ENCODE measurements around the gene TM4SF4. TPM values are rescaled to one million over a fixed set of nuclear protein-coding genes. Genes with fewer than 3 reads are reported as not detected.

Gene TM4SF4
- polyA plus RNA-seq, 3 donors = 2.1 to 3.6 (median 3.6) TPM

DNA sequence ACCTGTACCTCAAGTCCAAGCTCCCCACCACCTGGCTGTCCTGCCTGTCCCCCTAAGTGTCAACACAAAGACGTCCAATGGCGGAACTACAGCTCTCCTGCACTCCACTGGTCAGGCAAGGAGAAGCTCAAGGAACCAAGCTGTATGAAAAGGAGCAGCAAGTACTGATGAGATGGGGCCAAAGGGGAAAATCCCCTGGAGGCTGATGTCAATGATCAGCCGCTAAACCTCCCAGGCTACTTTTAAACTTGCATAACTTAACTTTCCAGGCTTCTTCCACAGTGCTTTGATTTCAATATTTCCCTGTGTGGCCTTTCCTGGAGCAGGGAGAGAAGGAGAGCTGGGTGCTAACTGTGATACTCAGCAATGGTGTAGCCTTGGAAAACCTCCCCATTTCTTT is 35.0 kb downstream of the TM4SF4 start:
- no peak for DNase-seq

DNA sequence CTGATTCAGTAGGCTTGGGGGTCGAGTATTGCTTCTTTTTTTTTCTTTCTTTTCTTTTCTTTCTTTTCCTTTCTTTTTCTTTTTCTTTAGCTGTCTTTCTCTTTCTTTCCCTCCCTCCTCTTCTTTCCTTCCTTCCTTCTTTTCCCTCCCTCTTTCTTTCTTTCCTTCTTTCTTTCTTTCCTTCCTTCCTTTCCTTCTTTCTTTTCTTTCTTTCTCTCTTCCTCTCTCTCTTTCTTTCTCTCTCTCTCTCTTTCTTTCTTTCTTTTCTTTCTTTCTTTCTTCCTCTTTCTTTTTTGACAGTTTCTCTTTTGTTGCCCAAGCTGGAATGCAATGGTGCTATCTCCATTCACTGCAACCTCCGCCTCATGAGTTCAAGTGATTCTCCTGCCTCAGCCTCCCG is 36.0 kb downstream of the TM4SF4 start:
- DNase-seq = no peak

DNA sequence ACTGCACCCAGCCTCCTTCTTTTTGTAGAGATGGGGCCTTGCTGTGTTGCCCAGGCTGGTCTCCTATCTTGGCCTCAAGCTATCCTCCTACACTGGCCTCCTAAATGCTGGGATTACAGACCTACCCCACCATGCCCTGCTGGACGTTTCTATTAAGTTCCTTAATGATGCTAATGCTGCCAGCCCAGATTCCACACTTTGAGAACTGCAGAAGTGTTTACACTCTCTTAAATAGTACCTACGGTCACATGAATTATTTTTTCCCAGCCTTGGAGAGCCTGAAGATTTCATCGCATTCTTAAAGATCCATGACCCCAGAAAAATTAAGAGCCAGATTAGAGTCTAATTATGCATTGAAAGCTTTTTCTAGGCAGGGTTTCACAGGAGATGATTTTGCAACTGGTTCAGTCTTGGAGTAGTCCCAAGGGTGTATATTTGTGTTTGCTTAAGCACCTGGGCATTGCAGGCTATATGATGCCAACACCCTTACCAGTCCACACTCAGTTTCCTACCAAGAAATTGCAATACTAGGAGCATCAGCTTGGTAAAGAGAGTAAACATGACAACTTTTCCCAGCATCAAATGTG is 36.6 kb downstream of the TM4SF4 start:
- DNase-seq = no peak

DNA sequence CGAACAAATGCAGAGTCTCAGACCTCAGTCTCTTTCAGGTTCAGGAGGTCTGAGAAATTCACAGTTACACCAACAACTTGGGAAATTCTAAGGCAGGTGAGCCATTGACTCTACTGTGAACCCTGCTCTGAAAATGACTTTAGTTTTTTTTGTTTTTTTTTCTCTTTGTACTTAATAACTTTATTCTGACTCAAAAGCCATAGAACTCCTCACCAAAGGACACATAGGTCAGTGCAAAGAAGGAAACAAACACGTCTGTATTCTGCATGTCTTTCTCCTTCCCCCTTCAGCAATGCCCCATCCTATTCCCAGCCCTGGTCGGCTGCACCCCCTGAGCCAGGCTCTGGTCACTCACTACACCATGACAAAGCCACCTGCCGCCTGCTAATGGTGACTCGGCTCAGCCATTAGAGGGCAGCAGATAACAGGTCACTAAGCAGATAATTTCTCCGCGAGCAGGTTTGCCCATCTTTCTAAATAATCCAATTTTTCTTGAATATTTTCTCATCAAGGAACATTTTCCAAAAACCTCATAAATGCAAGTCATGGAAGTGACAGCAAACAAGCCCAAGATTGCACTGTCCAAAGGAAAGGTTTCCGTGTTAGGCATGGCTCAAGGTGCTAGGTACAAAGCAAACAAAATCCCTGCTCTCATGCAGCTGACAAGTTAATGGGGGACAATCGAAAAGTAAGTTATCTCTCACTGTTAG is 37.7 kb downstream of the TM4SF4 start:
- peak; percentile 55 for DNase-seq

DNA sequence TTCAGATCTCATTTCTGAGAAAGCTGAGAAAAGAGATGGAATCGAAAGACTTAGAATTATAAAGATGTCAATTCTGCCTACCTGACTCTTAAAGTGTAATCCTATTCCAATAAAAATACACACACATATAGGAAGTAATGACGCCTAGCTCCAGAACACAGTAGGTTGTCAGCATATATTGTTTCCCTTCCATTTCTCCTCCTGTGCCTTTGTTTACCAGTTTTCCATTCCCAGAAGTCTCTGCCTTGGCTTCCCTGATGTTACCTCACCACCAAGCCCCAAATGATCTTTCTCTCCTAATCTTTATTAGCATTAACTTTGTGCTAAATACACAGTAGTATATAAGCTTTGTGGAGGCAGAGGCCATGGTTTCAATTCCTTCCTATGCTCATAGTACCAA is 40.0 kb downstream of the TM4SF4 start:
- DNase-seq = no peak

DNA sequence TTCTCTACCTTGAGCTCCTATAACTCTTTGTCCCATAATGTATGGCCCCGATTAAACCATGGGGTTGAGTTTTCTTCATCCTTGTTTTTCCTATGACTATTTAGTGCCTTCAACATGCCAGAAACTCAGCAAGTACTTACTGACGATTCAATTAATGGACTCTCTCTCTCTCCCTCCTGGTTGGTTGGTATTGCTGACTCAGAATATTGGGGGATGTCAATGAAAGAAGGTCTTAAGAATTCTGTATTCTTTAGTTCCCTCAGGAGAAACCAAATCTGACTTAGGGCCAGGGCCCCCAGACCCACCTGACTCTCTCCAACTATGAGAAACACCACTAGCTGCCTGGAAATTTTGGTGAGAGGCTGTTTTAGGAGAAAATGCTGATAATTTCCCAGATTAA is 40.8 kb downstream of the TM4SF4 start:
- DNase-seq = no peak

DNA sequence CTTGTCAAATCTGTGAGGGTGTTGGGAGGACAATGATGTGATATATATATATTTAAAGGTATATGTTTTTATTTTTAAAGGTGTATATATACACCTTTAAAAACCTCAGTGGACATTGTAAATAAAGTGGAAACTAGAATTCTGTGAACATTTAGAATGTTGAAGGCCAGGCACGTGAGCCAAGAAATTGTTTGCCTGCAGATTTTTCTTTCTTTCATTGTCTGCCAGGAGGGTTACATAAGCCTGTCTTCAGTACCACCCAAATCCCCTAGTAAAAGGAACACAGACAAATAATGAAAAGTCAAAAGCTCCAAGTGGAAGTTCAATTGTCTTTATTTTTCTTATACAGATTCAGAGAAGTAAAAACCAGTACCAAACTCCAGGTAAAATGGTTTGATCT is 42.4 kb downstream of the TM4SF4 start:
- DNase-seq = no peak

DNA sequence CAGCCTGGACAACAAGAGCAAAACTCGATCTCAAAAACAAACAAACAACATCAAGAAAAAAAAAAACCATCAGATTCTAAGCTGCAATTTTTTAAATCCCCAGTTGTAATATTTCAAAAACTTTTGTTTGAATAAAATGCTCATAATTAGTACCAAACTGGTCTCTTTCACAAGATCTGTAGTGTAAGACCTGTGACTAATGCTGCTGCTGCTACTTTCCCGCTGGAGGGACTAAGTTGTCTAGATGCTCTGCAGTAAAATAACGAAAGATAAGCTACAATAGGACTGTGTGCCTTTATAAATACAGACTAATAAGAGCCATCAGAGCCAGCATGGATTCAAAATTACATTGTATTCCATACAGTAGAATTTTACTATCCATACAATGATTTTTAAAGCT is 45.4 kb downstream of the TM4SF4 start:
- no peak for DNase-seq

DNA sequence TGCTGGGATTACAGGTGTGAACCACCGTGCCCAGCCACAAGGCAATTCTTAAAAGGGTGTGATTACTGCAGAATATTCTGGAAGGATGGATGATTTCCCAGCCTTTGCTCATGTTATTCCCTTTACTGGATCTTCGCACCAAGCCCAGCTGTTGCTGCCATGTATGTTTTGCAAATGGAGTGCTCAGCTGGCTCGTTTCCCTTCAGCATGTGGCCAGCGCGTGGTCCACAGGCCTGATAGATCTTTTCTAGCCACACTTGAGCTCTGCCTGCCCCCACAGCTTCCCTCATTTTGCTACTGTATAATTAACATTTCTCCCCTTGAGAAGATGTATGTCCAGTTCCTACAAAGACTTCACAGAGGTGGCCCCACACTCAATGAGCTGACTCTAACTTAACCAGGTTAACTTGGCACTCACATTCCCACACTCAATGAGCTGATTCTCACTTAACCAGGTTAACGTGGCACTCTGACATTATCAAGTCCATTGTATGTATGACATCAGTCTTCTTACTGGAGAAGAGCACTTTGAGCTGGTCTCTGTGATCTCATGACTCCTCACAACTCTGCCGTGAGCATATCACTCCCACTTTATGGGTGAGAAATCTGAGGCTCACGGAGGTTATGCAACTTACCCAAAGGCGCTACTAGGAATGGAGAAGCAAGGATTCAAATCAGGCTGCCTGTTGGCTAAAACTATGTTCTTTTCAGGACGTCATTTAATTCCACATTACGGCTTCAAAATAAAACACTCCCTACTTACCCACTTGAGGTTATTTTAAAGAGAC is 49.2 kb downstream of the TM4SF4 start:
- DNase-seq = no peak

DNA sequence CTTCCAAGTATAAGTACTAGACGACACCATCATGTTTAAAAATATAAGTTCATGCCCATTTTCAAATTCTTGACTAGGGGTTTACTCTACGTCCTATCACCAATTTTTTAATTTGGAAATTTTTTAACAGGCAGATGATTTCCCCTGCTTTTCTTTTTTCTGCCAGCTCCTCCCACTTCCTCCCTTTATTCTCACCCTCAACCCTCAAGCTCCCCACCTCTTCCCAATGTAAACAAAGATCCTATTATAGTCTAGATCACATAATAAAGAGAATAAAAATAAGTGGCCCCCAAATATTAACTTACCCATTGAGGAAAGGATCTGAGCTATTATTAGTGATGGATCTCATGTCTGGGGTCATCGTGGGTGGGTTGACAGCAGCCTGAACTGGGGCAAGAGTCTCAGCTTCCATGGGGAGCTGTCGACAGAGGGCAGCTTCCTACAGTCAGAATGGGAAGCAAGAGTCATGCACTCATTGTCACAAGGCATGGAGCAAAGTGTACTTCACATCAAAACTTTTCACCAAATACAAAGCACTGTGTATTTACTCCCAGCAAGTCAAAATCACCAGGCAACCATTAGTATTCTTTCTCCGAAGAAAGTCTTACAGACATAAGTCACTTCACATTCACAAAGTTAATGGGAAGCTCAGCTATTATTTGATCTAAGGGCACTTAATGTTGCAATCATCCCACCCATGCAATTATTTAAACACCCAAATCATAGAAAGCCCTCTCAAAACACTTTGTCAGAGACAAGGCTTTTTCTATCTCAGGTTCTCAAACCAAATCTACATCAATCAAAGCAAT is 53.2 kb downstream of the TM4SF4 start:
- DNase-seq = no peak

DNA sequence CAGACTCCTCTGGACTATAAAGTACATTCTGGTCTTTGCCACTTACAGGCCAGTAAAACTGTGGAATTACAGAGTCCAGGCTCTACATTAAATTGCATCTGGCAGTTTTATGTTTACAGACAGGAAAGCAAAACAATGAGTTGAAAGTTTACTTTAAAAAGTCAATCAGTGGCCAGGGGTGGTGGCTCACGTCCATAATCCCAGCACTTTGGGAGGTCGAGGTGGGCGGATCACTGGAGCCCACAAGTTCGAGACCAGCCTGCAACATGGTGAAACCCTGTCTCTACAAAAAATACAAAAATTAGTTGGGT is 53.8 kb downstream of the TM4SF4 start:
- DNase-seq = no peak

DNA sequence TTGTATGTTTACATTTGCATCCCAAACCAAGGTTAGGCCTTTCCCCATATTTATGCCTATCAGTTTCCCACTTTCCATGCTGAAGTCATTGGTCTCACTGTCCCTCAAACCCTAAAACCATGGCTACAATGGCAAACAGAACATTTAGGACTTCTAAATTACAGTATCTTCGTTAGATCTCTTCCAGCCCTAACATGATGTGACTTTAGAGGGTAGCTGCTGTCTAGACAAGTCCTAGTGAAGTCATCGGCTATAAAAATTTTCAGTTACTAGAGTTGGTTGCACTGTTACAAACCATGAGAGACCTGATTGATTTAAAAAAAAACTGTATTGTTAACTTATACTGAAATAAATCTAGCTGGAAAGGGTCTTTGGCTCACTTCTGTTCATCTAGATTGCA is 54.6 kb downstream of the TM4SF4 start:
- no peak for DNase-seq

DNA sequence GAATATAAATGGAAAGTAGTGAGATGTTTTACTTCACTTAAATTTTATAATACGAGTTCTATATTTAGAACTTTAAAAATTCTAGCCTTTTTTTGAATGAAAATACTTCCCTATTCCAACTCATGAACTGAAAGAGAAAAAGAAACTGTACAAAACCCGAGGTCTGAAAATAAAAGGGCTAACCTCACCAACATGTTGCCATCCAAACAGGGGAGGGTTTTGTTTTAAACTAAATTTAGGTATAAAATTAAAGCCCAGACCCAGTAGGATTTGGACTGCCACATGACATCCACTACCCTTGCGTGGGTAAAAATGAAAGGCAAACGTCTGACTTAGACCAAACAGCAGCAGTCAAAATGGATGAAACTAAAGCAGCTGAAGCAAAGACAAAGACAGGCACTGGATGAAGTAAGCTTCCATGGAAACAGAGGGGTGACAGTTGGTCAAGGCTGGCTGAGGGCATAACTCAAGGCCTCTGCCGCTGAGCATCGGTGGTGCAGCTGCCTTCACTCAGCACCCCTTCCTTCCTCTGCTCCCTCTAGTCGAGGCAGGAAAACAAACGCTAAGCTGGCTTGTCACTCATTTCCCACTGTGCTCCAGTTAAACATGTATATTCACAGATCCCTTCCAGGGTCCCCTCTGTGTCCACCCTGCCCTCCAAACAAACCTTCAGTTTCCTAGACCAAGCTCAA is 58.1 kb downstream of the TM4SF4 start:
- DNase-seq = no peak

DNA sequence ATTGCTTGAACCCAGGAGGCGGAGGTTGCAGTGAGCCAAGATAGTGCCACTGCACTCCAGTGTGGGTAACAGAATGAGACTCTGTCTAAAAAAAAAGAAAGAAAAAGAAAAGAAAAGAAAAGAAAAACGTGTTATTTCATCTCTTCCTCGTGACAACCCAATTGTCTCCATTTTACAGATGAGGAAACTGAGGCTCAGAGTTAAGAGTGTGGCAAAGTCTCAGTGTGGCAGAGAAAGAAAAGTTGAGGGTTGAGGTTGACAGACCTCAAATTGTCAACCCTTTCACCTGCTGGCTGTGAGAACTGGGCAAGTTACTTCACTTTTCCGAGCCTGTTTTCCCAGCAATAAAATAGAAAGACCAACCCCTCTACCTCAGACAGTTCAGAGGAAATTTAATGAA is 59.6 kb downstream of the TM4SF4 start:
- DNase-seq = no peak

DNA sequence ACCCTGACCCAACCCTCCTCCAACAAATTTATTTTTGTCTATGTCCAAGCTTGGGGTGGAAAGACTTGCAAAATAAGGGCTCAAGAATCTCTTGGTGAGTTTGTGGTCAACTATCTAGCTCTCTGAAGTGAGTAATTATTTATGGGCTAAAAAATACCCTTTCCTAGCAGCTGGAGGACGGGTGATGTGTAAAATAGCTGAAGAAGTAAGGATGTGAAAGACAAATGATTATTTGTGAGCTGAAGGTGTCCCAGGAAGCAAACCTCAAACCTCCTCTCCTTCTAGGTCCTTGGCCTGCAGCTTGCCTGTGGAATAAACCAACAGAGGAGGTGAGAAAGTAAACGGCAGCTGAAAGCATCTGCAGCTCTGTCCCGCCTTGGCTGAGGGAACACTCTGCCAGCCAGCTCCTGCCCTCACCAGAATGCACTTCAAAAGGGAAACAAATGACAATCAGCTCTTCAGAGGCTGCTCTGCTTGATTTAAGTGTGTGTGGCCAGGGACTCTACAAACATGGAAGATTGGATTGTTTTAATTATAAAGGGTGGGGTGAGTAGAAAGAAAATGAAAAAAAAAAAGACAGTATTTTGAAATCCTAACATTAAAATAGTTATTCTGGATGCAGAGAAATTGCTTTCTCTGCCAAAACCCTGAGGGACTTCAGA is 60.3 kb downstream of the TM4SF4 start:
- no peak for DNase-seq

DNA sequence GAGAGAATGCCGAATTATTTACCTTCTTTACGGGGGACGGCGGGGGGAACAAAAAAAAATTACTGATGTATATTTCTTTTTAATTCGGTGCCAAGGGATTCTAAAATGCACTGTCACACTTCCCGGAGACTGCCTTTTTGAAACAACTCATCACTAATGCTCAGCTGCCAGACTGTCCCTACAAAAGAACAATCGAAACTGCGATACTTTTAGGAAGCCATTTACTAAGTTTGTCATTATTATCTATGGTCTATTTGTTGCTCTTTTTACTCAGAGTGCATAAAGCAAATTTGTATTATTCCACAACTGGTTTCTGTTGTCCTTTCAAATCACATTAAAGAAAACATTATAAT is 60.8 kb downstream of the TM4SF4 start:
- no peak for DNase-seq

DNA sequence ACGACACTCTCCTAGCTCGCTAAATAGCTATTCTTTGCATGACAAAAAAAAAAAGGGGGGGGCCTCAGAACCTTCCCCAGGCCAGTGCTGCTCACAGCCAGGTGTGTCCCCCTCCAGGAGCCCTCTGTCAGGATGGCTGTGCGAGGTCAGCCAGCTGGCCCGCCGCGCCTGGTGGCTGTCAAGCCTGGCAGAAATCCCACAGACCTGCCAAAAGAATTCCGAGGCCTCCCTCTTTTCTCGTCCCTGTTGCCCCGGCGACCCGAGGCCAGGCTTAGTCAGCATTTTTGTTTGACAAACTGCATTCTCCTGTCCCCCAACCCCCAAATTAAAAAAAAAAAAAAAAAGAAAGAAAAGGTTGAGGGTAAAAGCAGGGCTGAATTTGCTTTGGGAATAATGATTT is 61.9 kb downstream of the TM4SF4 start:
- DNase-seq = no peak

DNA sequence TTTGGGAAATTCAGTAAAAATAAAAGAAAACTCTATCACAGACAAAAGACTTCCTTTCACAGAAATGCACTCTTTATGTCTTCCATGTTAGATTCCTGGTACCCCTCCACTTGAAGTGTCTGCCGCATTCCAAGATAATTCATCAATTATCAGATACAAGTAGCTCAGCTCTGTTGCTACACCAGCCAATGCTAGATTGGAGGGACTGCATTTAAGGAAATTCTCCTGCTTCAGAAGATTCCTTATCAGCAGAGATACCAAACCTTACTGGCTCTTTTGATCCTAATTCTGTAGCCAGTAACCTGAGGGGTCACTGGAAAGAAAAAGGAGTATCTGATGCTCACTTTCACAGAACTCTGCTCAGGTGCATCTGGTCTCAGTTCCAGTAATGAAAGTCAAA is 63.9 kb downstream of the TM4SF4 start:
- no peak for DNase-seq

DNA sequence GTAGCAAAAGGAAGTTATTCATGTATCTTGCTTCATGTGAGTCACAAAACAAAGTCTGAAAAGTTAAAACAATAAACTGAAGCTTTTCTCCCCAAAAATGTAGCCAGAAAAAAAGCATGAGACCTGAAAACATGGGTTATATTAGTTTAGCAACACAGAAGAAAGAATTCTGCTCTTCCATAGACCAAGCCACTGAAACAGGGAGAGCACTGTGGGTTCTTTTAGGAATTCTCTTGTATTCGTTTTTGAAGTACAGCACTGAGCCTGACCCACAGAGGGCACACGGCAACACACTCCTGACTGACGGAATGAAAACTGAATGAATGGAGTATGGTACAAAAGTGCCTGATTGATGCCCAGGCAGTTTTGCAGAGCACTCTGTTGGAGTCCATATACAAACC is 66.6 kb downstream of the TM4SF4 start:
- DNase-seq = no peak

DNA sequence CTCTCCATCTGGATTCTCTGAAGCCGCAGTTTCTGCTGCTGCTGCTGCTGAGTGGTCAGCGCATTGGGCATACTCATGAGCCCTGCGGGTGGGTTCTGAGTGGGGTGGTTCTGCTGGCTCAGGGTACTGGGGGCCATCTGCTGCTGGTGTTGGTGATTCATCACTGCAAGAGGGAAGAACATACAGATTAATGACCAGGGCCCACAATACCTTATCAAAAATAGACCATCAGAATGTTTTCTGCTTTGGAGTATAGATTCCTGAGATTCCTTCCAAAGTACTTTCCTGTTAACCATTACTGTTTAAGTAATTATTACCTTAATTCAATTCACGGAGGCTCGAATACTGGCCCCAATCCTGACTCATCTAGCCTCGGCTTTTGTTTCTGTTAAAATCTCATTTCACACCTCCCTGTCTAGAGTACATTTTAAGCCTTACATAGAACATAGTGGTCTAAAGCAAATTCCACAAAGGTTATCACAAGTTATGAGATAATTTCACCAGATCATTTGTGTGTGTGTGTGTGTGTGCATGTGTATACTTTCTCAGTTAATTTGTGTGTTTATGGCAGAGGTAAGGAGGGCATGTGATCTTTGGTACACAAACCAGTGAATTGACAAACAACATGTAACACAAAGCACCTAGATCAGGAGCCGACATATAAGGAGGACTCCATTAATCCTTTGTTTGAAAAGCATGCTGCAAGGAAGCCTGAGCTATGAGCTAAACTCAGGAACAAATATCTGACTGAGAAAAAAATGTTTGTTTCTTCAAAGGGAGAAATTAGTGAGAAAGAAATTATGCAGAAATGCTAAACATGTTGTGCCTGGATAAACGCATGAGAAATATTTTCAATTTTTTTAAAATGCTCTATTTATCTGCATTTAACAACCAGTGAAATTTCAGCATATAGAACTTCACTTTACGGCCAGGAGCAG is 68.1 kb downstream of the TM4SF4 start:
- no peak for DNase-seq

Data from renal pelvis (tissue), 4 donors.